ENCODE data around the gene TNRC6C. TPM values are rescaled to one million over a fixed set of nuclear protein-coding genes. Genes with fewer than 3 reads are reported as not detected.

TNRC6C gene
- total RNA-seq, 4 donors from 2014 or later: 9.7 to 70.1 (median 23.2) TPM

DNA sequence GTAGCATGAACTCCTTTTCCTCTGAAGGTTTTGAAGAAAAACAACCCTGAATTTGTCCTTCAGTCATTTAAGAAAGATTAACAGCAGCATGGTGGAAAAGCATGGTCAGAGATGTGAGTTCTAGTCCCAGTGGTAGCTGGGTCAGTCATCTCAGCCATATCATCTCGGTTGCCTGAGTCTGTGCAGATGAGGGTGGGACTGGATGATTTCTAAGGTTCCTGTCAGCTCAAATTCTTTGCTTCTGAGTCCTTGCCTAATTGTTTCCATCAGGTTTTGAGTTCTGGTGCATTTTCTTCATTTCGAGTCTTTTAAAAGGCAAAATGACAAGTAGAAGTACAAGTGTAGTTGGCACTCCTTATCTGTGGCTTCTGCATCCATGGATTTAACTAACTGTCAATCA is 63.9 kb downstream of the TNRC6C start:
- Histone ChIP-seq H3K4me1 (no peaks in the 10 kb centered on the region), H3K36me3 (no peaks in the 10 kb centered on the region), H3K4me3 (no peak overlapping the region), H3K9me3 (no peaks in the 10 kb centered on the region), H3K27me3 (no peaks in the 10 kb centered on the region), H3K27ac (no peak overlapping the region)
- no peak for DNase-seq
- no peak for TF ChIP-seq POLR2A (IDR thresholded peaks at IDR 0.05)
- TF ChIP-seq, protein P1, sequence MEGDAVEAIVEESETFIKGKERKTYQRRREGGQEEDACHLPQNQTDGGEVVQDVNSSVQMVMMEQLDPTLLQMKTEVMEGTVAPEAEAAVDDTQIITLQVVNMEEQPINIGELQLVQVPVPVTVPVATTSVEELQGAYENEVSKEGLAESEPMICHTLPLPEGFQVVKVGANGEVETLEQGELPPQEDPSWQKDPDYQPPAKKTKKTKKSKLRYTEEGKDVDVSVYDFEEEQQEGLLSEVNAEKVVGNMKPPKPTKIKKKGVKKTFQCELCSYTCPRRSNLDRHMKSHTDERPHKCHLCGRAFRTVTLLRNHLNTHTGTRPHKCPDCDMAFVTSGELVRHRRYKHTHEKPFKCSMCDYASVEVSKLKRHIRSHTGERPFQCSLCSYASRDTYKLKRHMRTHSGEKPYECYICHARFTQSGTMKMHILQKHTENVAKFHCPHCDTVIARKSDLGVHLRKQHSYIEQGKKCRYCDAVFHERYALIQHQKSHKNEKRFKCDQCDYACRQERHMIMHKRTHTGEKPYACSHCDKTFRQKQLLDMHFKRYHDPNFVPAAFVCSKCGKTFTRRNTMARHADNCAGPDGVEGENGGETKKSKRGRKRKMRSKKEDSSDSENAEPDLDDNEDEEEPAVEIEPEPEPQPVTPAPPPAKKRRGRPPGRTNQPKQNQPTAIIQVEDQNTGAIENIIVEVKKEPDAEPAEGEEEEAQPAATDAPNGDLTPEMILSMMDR (IDR thresholded peaks at IDR 0.05): no peak

DNA sequence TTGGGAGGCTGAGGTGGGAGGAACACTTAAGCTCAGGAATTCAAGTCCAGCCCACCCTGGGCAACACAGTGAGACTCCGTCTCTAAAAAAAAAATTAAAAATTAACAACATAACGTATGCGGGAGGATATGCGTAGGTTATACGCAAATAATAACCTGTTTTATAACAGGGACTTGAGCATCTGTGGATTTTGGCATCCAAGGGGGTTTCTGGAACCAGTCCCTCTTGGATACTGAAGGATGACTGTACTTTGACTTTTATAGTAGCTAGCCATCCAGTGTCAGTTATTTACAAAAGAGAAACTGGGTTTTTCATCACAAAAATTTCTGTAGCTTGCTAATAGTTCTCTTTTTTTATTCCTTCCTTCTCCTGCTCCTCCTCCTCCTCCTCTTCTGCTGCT is 64.5 kb downstream of the TNRC6C start:
- Histone ChIP-seq H3K9me3 (no peaks in the 10 kb centered on the region), H3K27ac (no peak overlapping the region), H3K27me3 (no peaks in the 10 kb centered on the region), H3K4me3 (no peak overlapping the region), H3K36me3 (no peaks in the 10 kb centered on the region), H3K4me1 (no peaks in the 10 kb centered on the region)
- TF ChIP-seq, protein P1 (IDR thresholded peaks at IDR 0.05): no peak
- TF ChIP-seq POLR2A (IDR thresholded peaks at IDR 0.05): no peak
- no peak for DNase-seq

DNA sequence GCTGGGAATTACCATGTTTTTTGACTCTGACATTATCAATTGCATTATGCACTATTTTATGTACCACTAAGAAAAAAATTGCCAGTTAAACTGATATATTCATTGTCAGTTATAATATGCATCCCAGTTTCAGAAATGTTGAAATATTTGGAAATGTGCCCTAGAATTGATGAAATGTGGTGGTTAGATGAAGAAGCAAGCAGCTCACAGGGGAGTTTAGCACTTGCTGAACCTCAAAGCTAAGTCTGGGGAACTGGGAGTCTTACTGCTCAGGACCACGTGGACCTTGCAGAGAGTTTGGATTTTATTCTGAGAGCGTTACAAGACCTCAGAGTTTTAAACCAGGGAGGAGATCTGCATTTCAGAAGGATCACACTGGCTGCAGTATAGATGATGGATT is 67.9 kb downstream of the TNRC6C start:
- H3K4me1 ChIP-seq: no peaks in the 10 kb centered on the region
- no peaks in the 10 kb centered on the region for H3K36me3 ChIP-seq
- no peak overlapping the region for H3K4me3 ChIP-seq
- DNase-seq: no peak
- no peaks in the 10 kb centered on the region for H3K27me3 ChIP-seq
- no peak overlapping the region for H3K27ac ChIP-seq
- H3K9me3 ChIP-seq: no peaks in the 10 kb centered on the region
- TF ChIP-seq, protein P1 (IDR thresholded peaks at IDR 0.05): no peak
- TF ChIP-seq POLR2A (IDR thresholded peaks at IDR 0.05): no peak

DNA sequence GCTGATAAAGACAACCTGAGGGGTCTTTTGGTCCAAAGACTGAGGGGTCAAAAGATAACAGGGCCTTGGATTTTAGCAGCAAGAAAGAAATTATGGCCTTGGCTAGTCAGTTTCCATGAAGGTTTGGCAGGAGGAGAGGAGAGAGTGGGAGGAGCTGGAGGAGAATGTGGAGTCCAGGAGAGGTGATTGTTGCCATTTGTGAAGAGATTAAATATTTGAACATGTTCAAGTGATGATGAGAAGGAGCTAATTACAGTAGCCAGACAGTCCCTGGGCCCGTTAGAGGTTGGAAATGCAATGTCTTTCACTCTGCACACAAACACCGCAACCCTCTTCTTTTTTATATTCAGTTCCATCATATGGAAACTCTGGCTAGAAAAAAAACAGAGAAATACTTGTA is 68.6 kb downstream of the TNRC6C start:
- TF ChIP-seq, protein P1 (IDR thresholded peaks at IDR 0.05): no peak
- no peak for TF ChIP-seq POLR2A (IDR thresholded peaks at IDR 0.05)

DNA sequence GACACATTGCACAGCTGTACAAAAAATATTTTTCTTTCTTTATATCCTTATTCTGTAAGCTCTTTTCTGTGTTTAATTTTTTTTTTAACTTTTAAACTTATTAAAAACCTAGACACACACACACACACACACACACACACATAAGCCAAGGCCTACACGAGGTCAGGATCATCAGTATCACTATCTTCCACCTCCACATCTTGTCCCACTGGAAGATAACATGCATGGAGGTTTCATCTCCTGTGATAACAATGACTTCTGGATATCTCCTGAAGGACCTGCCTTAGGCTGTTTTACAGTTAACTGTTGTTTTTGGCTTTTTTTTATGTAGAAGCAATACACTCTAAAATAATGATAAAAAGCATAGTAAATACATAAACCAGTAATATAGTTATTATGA is 71.2 kb downstream of the TNRC6C start:
- TF ChIP-seq POLR2A (IDR thresholded peaks at IDR 0.05): no peak
- TF ChIP-seq, protein P1 (IDR thresholded peaks at IDR 0.05): no peak
- no peak overlapping the region for H3K27ac ChIP-seq
- no peaks in the 10 kb centered on the region for H3K27me3 ChIP-seq
- DNase-seq: no peak
- H3K4me1 ChIP-seq: no peaks in the 10 kb centered on the region
- H3K9me3 ChIP-seq: no peaks in the 10 kb centered on the region
- H3K36me3 ChIP-seq: peaks cover 0 to 5% (median 0%) of the 10 kb centered on the region in 3 donors
- no peak overlapping the region for H3K4me3 ChIP-seq

More for the DNA sequence above, 68.6 kb downstream of the TNRC6C start:
- Histone ChIP-seq H3K36me3 (no peaks in the 10 kb centered on the region), H3K27ac (no peak overlapping the region), H3K4me3 (no peak overlapping the region), H3K9me3 (no peaks in the 10 kb centered on the region), H3K4me1 (no peaks in the 10 kb centered on the region), H3K27me3 (no peaks in the 10 kb centered on the region)
- no peak for DNase-seq

DNA sequence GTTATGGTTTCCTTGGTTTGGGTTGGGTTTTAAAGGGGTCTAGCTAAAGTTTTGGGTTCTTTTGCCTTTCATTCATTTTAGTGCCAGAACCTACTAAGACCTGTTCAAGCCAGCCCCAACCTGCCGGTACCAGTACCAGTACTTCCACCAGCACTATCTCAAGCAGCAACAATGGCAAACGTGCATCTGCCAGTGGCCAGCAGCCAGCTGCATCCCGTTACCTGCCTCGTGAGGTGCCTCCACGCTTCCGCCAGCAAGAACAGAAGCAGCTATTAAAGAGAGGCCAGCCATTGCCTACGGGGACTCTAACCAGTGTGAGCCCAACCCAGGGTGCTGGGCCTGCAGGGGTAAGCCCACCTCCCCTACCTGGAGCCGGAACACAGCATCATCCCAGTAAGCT is 72.9 kb downstream of the TNRC6C start:
- H3K27me3 ChIP-seq: no peaks in the 10 kb centered on the region
- TF ChIP-seq, protein P1 (IDR thresholded peaks at IDR 0.05): no peak
- no peak for TF ChIP-seq POLR2A (IDR thresholded peaks at IDR 0.05)
- no peak overlapping the region for H3K27ac ChIP-seq
- no peak overlapping the region for H3K4me3 ChIP-seq
- H3K36me3 ChIP-seq: peaks cover 0 to 5% (median 0%) of the 10 kb centered on the region in 3 donors
- DNase-seq: no peak
- H3K9me3 ChIP-seq: no peaks in the 10 kb centered on the region
- no peaks in the 10 kb centered on the region for H3K4me1 ChIP-seq
